Fibroblast of skin of left biceps (primary cell): ENCODE results near the gene TYROBP.
"Not testable (repeated sequence)": the region's sequence is repeated elsewhere in the genome, so short reads cannot be mapped to it uniquely, and the experiment has no call there.

ENCODE experiments used
- DNase-seq, 2 experiments: peaks; one replicate each; pipeline ENCODE4 v3.0.0-alpha.2; 2013; ENCODE audit warnings: low read depth in 2 of 2

The TYROBP gene

DNA sequence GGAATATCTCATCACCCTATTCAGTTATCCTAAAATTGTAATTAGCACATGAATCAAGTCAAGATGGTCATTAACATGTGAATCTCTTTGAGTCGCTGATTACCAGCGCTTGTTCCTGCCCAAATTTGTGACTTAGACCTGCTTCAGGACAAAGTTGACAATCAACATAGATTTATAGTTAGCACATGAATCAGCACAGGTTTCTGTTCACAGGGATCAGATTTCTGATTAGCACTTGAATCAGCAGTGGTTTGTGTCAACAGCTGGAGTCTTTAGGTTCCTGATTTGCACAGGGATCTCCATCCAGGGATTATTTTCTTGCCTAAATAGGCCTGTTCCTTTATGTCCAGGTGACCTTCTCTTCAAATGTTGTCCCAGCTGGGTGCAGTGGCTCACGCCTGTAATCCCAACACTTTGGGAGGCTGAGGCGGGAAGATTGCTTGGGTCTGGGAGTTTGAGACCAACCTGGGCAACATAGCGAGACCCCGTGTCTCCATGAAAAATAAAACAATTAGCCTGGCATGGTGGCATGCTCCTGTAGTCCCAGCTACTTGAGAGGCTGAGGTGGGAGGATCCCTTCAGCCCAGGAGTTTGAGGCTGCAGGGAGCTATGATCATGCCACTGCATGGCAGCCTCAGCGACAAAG lies 24.3 kb upstream of the TYROBP start:
- no peak for DNase-seq

DNA sequence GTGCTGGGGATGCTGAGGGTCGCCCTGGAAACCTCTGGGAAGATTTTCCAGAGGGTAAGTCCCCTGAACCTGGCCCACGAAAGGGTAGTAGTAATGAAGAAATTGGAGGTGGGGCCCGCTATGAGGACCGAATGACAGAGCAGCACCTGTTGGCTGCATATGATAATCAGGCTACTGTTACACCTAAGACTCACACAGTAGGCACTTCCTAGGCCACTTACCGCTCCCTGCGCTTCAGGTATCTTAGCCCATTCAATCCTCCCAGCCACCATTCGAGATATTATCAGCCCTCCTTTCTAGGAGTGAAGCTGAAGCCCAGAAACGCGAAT lies 23.7 kb upstream of the TYROBP start:
- no peak for DNase-seq

DNA sequence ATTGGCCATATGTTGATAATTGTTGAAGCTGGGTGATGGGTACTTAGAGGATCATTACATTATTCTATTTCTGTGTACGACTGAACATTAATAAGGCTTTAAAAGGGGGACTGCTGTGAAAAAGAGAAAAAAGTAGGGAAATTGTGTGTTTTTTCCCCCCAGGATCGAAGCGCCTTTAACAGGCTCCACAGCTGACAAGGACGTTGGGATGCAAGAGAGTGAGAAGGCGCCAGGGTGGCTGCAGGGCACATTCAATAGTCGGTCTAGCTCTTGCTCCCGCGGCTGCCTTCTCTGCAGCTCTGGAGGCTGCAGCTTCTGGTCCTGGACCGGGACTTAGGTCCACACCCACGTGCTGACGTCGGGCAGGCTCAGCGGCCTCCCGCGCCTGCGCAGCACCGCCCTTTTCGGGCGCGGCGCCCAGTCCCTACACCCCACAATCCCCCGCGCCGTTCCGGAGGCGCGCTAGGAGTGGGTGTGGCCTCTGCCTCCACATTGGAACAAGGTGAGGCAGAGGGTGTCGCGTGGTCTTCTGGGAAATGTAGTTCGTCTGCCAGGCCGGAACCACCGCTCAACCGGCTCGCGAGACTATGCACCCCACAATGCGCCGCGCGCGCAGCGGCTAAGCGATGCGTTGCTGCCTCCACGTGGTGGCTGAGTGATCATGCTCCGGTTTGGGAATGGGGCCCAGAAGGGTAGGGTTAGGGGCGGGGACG lies 23.2 kb upstream of the TYROBP start:
- peak; percentile 99 for DNase-seq

DNA sequence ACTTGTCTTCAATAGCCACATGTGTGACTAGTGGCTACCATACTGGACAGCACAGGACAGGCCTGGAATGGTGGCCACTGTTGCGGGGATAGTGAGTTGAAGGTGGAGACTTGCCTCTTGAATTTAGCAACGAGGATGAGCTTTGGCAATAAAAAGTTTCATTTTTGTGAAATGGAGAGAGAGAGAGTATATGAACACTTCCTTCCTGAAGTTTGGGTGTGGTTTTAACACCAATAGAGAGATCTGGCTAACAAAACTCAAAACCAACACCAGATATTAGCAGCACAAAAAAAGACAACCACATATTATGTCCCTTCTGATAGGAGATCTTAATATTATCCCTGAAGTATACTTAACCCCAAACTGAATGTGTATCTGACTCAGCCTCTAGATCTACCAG lies 21.8 kb upstream of the TYROBP start:
- no peak for DNase-seq

DNA sequence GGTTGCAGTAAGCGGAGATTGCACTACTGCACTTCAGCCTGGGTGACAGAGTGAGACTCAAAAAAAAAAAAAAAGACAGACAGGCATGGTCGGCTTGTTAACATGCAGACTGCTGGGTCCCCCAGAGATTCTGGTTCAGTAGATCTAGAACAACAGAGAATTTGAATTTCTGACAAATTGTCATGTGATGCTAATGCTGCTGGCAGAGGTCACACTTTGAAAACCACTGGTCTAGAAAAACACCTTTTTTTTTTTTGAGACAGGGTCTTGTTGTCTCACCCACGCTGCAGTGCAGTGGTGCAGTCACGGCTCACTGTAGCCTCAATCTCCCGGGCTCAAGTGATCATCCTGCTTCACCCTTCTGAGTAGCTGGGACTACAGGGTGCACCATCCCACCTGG lies 20.4 kb upstream of the TYROBP start:
- no peak for DNase-seq

DNA sequence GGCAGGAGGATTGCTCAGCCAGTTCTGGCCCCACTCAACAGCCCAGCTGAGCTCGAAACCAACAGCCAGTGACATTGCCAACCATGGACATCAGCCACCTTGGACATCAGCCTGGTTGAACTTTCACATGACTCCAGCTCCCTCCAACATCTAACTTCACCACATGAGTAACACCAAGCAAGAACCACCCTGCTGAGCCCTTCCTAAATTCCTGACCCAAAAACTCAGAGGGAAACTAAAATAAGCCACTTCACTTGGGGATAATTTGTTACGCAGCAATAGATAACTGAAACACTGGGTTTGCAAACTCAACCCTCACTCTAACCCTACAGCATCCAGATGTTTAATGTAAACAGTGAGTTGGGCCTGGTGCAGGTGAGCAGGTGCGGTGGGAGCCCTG lies 17.4 kb upstream of the TYROBP start:
- no peak for DNase-seq

DNA sequence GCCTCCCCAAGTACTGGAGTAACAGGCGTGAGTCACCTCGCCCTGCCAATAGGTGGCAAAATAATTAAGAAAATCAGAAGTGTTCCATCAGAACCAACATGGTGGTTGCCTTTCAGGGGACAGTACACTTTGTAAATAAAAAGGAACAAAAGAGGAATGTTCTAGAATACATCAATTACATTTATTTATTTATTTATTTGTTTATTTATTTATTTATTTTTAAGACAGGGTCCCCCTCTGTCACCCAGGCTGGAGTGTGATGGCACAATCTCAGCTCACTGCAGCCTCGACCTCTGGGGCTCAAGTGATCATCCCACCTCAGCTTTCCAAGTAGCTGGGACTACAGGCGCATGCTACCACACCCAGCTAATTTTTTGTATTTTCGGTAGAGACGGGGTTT lies 12.9 kb upstream of the TYROBP start:
- no peak for DNase-seq

DNA sequence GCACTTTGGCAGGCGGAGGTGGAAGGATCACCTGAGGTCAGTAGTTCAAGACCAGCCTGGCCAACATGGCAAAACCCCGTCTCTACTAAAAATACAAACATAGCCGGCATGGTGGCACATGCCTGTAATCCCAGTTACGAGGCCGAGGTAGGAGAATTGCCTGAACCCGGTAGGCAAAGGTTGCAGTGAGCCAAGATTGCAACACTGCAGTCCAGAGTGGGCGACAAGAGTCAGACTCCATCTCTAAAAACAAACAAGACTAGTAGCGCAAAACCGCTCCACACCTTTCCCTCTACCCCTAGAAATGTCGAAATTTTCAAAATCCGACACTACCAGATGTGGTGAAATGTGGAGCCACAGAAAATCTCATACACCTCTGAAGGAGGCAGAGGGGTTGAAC lies 11.2 kb upstream of the TYROBP start:
- no peak for DNase-seq

DNA sequence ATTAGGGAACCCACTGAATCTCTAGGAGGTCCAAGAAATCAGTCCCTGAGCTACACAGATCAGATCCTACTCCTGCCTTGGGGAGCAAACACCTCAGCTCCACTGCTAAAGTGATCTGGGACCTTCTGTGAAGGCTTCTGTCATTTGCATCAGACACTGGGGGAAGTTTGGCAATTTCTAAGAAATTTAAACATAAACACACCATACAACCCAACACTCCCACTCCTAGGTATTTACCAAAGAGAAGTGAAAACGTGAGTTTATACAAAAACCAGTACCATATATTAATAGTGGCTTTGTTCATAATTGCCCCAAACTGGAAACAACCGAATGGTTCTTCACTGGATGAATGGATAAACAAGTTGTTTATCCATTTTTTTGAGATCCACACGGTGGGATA lies 7.3 kb upstream of the TYROBP start:
- no peak for DNase-seq

DNA sequence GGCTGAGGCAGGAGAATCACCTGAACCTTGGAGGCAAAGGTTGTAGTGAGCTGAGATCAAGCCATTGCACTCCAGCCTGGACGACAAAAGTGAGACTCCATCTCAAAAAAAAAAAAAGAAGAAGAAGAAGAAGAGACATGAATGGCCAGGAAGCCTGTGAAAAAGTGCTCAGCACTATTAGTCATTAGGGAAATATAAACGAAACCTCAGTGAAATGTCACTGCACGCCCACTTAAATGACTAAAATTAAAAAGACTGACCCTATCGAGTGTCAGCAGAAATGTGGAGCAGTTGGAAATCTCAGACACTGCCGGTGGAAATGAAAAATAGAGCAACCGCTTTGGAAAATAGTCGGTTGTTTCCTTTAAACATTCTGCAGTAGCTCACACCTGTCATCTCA lies 5.5 kb upstream of the TYROBP start:
- DNase-seq = no peak

DNA sequence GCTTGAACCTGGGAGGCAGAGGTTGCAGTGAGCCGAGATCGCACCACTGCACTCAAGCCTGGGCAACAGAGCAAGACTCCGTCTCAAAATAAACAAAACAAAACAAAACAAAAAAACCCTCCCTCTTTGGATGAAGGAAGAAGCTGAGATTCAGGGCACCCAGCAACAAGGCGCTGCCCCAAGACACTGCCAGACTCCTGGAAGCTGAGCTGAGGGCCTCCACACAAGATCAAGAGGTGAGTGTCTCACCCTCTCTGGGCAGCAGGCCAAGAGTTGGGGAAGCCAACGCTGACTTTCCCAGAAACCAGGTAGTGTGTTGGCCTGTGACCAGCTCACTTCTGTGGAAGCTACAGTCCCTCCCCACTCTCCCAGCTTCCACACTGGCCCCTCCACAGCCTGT lies 3.7 kb upstream of the TYROBP start:
- DNase-seq = no peak

DNA sequence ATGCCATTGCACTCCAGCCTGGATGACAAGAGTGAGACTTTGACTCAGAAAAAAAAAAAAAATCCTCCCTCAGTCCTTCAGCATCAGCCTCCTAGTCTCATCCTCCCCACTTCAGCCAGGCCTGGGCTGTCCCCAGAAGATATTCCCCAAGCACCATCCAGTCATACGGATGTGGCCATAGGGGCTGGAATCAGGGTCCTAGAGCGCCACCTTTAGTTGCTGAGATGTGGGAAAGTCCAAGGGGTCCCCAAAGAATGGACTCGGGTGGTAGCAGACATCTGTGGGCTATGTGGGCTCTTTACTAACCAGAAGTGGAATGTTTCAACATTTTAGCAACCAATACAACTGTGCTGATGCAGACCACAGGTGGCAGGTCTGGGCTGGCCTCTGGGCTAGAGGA lies 3.1 kb upstream of the TYROBP start:
- DNase-seq = no peak

DNA sequence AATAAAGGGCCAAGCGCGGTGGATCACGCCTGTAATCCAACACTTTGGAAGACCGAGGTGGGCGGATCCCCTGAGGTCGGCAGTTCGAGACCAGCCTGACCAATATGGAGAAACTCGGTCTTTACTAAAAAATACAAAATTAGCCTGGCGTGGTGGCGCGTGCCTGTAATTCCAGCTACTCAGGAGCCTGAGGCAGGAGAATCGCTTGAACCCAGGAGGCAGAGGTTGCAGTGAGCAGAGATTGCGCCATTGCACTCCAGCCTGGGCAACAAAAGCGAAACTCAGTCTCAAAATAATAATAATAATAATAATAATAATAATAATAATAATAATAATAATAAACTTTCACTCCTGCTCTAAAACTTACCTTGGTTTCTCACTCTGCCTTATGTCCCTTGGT lies 2.3 kb upstream of the TYROBP start:
- DNase-seq = not testable (repeated sequence)

DNA sequence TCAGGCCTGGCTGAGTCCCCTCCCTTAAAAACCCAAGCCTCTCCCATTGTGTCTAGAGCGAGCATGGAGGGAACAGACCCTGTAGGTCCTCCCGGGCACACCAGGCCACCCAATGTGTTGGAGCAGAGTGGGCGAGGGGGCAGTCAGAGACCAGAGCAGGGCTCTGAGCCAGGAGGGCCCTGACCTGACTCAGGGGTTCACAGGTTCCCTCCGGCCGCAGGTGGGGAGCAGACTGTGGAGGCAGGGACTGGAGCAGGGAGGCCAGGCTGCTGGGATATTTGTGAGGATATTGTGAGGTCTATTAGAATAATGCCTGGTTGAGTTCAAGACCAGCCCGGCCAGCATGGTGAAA lies 1.6 kb upstream of the TYROBP start:
- DNase-seq = no peak

DNA sequence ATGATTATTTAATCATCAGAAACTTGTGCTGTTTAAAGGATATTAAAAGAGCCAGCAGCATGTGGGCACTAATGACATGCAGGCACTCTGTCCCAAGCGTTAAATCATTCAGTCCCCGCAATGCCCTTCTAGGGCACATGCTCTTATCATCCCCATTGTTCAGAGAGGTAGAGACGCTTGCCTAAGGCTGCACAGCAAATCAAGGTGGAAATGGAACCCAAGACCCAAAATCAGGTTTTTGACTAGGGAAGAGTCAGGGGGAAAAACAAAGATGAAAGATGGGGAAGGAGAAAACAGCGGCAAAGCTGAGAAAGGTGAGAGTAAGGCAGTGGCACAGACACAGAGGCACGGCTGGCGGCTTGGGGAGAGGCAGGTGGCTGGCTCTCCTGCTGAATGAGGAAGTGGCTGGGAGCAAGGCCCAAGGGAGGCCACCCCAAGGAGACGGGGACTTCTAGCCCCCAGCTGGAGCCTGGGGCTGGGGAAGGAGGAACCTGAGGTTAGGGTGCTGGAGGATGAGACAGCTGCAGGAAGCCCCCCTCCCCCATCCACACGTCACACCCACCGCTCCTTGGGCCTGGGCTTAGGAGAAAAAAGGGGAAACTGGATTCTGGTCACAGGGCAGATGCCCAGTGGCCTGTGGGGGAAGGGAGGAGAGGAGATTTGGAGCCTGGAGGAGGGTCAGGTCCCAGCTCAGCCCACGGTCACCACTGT lies 1.0 kb upstream of the TYROBP start:
- DNase-seq = no peak

DNA sequence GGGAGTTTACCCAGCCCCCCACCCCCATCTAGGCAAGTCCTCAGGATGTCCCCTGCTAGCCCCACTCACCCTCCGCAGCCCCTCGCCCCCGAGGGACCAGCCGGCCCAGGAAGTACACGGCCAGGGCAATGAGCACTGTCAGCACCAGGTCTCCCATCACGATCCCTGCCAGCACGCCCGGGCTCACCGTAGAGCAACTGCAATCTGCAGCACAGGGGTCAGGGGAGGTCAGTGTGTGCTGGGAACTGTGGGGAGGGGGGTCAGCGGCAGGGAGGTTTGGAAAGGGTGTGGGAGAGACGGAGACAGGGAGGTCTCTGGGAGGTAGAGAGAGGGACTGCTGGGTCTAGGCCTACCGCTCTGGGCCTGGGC lies 734 bp downstream of the TYROBP start:
- DNase-seq = no peak

DNA sequence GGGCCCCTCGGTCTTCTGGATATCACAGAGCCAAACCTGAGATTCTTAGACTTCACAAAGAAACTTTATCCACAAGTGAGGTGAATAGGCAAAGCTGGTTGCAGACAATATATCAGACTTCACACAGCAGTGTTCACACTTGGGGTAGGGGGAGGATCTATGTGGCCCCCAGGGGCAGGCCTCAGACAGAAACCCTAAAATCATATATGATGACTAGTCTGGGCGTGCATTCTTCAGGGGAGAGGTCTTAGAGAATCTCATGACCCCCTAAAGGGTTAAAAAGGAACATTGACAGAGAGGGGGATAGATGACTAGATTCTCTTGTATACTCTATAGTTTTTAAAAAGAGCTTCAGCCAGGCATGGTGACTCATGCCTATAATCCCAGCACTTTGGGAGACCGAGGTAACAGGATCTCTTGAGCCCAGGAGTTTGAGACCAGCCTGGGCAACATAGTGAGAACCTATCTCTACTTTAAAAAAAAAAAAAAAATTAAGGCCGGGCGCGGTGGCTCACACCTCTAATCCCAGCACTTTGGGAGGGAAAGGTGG lies 2.8 kb downstream of the TYROBP start:
- no peak for DNase-seq

DNA sequence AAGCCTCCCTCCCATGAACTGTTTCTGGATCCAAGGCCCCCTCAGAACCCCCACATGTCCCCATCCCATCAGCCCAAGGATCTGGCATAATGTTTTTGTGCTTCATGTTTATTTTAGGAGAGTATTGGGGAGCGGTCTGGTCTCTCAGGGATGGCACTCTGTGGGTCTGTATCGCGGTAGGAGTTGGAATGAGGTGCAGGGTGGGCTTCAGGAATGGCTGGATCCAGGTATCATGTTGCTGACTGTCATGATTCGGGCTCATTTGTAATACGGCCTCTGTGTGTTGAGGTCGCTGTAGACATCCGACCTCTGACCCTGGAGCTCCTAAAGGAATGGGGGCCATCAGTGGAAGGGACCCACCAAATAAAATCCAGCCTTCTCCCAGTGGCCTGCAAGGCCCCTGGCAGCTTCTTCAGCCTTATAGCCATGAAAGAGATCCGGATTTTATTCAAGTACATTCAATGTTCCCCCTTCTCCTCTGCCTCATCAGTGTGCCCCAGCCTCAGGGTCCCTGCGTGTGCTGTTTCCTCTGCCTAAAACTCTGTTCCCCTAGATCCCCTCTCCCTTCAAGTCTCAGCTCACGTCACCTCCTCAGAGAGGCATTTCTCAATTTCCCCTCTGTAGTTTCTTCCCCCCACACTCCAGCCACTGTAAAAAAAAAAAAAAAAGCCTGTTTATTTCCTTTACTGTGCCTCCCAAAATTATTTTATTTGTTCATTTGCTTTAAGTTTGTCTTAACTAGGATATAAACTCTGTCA lies 3.6 kb downstream of the TYROBP start:
- no peak for DNase-seq

DNA sequence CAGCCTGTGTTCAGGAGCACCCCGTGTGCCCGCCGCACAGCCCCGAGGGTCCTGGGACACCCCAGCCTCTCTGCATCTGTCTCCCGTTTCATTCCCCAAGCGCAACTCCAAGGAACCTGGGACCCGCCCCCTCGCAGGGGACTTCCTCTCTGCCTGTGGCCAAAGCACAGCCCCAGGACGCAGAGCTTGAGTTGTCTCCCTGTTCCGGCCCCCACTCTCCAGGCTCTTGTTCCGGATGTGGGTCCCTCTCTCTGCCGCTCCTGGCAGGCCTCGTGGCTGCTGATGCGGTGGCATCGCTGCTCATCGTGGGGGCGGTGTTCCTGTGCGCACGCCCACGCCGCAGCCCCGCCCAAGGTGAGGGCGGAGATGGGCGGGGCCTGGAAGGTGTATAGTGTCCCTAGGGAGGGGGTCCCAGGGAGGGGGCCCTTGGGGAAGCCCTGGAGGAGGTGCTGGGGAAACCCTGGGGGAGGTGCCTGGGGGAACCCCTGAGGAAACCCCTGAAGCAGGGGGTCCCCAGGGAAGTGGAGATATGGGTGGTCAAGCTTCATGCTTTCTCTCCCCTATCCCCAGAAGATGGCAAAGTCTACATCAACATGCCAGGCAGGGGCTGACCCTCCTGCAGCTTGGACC lies 4.4 kb downstream of the TYROBP start:
- peak in 1 of 2 experiments; percentile 15 for DNase-seq

DNA sequence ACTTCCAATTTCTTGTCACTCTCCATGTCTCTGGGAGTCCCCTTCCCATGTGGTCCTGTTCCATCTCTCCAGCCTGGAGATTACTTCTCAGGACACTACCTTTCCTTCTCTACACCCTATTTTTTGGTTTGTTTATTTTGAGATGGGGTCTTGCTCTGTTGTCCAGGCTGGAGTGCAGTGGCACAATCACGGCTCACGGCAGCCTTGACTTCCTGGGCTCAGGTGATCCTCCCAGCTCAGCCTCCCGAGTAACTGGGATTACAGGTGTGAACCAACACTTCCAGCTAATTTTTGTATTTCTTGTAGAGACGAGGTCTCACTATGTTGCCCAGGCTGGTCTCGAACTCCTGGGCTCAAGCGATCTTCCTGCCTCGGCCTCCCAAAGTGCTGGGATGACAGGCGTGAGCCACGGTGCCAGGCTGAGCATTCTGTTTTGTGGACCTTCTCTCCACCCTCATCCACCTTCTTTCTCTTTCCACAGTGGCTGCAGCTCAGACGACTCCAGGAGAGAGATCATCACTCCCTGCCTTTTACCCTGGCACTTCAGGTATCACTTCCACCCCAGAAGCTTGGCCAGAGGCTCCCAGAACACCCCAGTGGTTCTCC lies 5.1 kb downstream of the TYROBP start:
- DNase-seq = no peak

DNA sequence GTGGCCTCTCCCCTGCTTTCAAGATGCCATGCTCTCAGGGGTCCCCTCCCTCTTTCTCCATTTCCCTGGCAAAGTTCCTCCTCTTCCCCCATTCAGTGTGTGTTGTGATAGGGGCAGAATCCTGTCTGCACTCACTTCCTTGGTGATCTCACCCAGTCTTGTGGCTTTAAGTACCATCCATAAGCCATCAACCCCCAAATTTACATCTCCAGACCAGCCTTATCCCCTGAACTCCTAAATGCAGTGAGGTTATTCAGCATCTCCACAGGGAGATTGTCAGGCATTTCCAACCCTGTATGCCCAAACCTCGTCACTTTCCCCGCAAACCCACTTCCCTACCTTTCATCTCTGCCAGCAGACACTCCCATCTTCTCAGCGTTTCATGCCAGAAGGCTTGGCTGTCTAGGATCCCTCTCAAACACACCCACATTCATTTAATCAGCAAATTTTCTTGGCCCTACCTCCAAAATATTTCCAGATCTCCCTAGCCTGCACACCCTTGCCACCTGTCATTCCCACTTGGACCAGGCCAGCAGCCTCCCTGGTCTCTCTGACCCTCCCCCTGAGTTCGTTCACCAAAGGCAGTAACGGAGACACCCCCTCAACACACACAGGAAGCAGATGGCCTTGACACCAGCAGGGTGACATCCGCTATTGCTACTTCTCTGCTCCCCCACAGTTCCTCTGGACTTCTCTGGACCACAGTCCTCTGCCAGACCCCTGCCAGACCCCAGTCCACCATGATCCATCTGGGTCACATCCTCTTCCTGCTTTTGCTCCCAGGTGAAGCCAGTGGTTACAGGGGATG lies 6.0 kb downstream of the TYROBP start, which contains the start of gene HCST:
Gene HCST (plus strand): TSS at position 676 of the 808 bp plus-strand sequence. CDS start 65 bp downstream, at position 741.
- DNase-seq = no peak
